DMS153 treated with DMSO at 0.1 percent for 48 hours (cell line): Measurements from ENCODE around the gene KRT25.

Experiments used
- DNase-seq: peaks from one replicate; lab custom pipeline; 2025; ENCODE audit not compliant: unreplicated experiment; lab: John Stamatoyannopoulos, UW

Gene KRT25

GRCh38 chr17:40699371-40699770 lies 55.8 kb downstream of the KRT25 start:
- no peak for DNase-seq
